ENCODE measurements around the gene PRICKLE3.
A peak's percentile ranks its signal among the peaks of the same experiment; 100 is the strongest.

The PRICKLE3 gene

GRCh38 chrX:49206543-49206942 is 20.4 kb upstream of the PRICKLE3 start:
- DNase-seq, result no peak

- no peak for DNase-seq
Observed at GRCh38 chrX:49205443-49205842, 19.3 kb upstream of the PRICKLE3 start.

- DNase-seq, result no peak
Observed at GRCh38 chrX:49204709-49205108, 18.5 kb upstream of the PRICKLE3 start.

GRCh38 chrX:49204017-49204416 is 17.8 kb upstream of the PRICKLE3 start:
- DNase-seq, result no peak

- DNase-seq, result no peak
Observed at GRCh38 chrX:49203536-49203935, 17.4 kb upstream of the PRICKLE3 start.

GRCh38 chrX:49202022-49202421 is 15.8 kb upstream of the PRICKLE3 start:
- DNase-seq, result no peak

- DNase-seq, result peak; percentile 20
Observed at GRCh38 chrX:49199906-49200771, 14.0 kb upstream of the PRICKLE3 start, which contains the start of gene SYP. Gene SYP (minus strand): TSS chrX:49200193. CDS start chrX:49200186, 7 bp downstream.

- DNase-seq, result no peak
Observed at GRCh38 chrX:49199315-49199595, 13.1 kb upstream of the PRICKLE3 start.

- DNase-seq, result no peak
Observed at GRCh38 chrX:49198540-49199314, 12.6 kb upstream of the PRICKLE3 start.

GRCh38 chrX:49197543-49198087 is 11.4 kb upstream of the PRICKLE3 start:
- DNase-seq, result no peak

- no peak for DNase-seq
Observed at GRCh38 chrX:49193542-49193964, 7.4 kb upstream of the PRICKLE3 start.

GRCh38 chrX:49192722-49193328 is 6.7 kb upstream of the PRICKLE3 start:
- no peak for DNase-seq

- DNase-seq, result no peak
Observed at GRCh38 chrX:49191574-49192011, 5.4 kb upstream of the PRICKLE3 start.

GRCh38 chrX:49190821-49191573 is 4.8 kb upstream of the PRICKLE3 start:
- peak; percentile 100 for DNase-seq

- DNase-seq, result no peak
Observed at GRCh38 chrX:49189606-49190005, 3.4 kb upstream of the PRICKLE3 start.

- DNase-seq, result no peak
Observed at GRCh38 chrX:49188468-49189076, 2.4 kb upstream of the PRICKLE3 start.

- no peak for DNase-seq
Observed at GRCh38 chrX:49187526-49187925, 1.4 kb upstream of the PRICKLE3 start.

- DNase-seq, result no peak
Observed at GRCh38 chrX:49187028-49187394, 838 bp upstream of the PRICKLE3 start.

- DNase-seq, result no peak
Observed at GRCh38 chrX:49184294-49185281, 1.6 kb downstream of the PRICKLE3 start.

GRCh38 chrX:49183701-49184281 is 2.4 kb downstream of the PRICKLE3 start:
- no peak for DNase-seq

GRCh38 chrX:49179358-49179757 is 6.8 kb downstream of the PRICKLE3 start:
- no peak for DNase-seq
